Stimulated activated CD4-positive, alpha-beta T cell treated with anti-CD3 and anti-CD28 coated beads, TNF-alpha, amount 100 ng/mL, for 4 hours (primary cell): Measurements from ENCODE around the gene BPHL.
"Not testable (repeated sequence)": the region's sequence is repeated elsewhere in the genome, so short reads cannot be mapped to it uniquely, and the experiment has no call there.

Source experiments
- DNase-seq, 3 experiments: peaks; one replicate each; pipeline ENCODE4 v3.0.0-alpha.2; 2020; ENCODE audit warnings: low read depth in 3 of 3

BPHL gene

GRCh38 chr6:3156184-3157130 is 37.9 kb downstream of the BPHL start:
- not testable (repeated sequence) for DNase-seq

- DNase-seq = peak; percentile 82 to 85 (median 83)
These were observed 38.8 kb downstream of the BPHL start, which contains the start of gene TUBB2A for GRCh38 chr6:3157131-3157933. Gene TUBB2A, minus strand, starts transcription at chr6:3157544. Its CDS starts 81 bp downstream, at chr6:3157463.

GRCh38 chr6:3159805-3160781 is 41.6 kb downstream of the BPHL start:
- peak in 2 of 3 experiments; percentile 46 to 58 for DNase-seq

- no peak for DNase-seq
These were observed 43.6 kb downstream of the BPHL start for GRCh38 chr6:3162067-3162497.

GRCh38 chr6:3162565-3163247 is 44.2 kb downstream of the BPHL start:
- DNase-seq = peak in 1 of 3 experiments; percentile 36

- no peak for DNase-seq
These were observed 44.7 kb downstream of the BPHL start for GRCh38 chr6:3163248-3163594.

- DNase-seq = no peak
These were observed 45.9 kb downstream of the BPHL start for GRCh38 chr6:3164388-3164787.

GRCh38 chr6:3165631-3166534 is 47.4 kb downstream of the BPHL start:
- no peak for DNase-seq

GRCh38 chr6:3166535-3167225 is 48.2 kb downstream of the BPHL start:
- DNase-seq = not testable (repeated sequence)

GRCh38 chr6:3168046-3168445 is 49.5 kb downstream of the BPHL start:
- not testable (repeated sequence) for DNase-seq

GRCh38 chr6:3170676-3171075 is 52.2 kb downstream of the BPHL start:
- not testable (repeated sequence) for DNase-seq

- DNase-seq = not testable (repeated sequence)
These were observed 53.0 kb downstream of the BPHL start for GRCh38 chr6:3171313-3172175.

GRCh38 chr6:3172789-3173188 is 54.3 kb downstream of the BPHL start:
- DNase-seq = not testable (repeated sequence)

GRCh38 chr6:3173636-3174089 is 55.2 kb downstream of the BPHL start:
- DNase-seq = not testable (repeated sequence)

- no peak for DNase-seq
These were observed 57.3 kb downstream of the BPHL start for GRCh38 chr6:3175715-3176402.

GRCh38 chr6:3176562-3177355 is 58.2 kb downstream of the BPHL start:
- peak in 1 of 3 experiments; percentile 23 for DNase-seq
